DMS153 (cell line): Measurements from ENCODE around the gene KATNB1.
"Not testable (repeated sequence)": the region's sequence is repeated elsewhere in the genome, so short reads cannot be mapped to it uniquely, and the experiment has no call there.

Experiments
- DNase-seq: peaks from one replicate; lab custom pipeline; 2025; lab: John Stamatoyannopoulos, UW

Gene KATNB1

DNA sequence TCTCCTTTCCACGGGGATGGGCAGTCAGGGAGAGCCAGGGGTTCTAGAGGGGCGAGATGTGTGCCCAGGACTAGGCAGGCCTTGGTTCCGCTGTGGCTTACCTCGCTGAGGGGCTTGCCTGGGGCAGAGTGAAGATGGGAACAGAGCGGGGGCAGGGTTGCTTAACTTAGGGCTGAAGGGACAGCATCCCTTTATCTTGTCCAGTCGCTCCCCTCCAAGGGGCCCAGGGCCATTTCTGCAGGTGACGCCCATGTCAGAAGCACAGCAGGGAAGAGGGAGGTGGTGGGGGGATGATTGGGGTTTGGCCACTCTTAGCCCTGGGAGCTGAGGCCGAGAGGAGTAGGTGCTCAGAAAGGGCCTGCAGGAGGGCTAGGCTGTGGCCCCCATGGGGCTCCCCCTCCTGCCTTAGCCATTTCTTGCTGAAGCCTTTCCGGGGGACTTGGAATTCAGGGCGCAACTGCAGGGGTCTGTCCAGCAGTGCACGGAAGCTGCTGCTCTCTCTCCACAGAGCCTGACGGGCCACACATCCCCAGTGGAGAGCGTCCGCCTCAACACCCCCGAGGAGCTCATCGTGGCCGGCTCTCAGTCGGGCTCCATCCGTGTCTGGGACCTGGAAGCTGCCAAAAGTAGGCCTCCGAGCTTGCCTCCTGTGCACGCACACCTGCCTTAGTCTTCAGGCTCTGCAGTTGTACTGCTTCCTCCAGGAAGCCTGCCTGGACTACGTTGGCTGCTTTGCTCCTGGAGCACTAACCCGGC lies 8.5 kb downstream of the KATNB1 start:
- no peak for DNase-seq

DNA sequence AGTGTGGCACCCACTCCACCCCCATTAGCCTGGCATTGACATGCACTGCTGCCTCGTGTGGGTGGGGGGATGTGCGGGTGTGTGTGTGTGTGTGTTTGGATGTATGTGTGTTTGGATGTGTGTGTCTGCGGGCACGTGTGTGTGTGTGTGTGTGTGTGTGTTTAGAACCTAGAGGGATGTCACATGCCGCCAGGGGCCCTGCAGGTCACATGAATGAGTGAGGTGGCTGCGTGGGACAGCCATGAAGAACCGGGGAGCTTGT lies 9.0 kb downstream of the KATNB1 start:
- no peak for DNase-seq

DNA sequence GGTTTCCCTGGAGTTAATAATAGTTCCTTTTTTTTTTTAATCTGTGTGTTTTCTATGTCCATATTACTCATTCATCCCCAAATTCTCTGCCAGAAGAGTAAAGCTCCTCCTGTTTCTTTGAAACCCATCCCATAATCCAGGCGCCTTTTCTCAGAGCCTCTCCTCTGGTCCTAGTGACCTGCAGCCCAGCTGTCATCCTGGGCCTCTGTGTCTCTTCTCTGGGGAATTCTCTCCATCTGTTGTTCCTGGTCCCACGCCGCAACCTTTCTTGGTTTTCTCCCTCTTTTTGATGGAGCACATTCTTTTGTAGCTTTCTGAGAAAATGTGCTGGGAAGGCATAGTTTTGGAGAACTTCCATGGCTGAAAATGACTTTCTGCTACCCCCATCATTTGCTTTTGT lies 10.2 kb downstream of the KATNB1 start:
- DNase-seq: no peak

DNA sequence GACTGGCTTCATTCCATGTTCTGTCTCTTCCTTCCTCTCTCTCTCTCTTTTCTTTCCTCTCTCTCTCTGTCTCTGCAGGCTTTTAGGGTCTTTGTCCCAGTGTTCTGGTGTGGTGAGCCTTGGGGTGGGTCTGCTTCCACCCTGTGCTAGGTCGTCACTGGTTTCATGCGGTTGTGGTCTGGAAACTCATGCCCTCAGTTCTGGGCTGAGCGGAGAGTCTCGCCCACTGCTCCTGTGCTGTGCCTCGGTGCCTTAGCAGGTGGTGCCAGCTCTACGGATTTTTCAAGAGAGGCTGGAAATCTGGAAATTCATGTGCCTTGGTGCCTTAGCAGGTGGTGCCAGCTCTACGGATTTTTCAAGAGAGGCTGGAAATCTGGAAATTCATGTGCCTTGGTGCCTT lies 10.7 kb downstream of the KATNB1 start:
- not testable (repeated sequence) for DNase-seq

DNA sequence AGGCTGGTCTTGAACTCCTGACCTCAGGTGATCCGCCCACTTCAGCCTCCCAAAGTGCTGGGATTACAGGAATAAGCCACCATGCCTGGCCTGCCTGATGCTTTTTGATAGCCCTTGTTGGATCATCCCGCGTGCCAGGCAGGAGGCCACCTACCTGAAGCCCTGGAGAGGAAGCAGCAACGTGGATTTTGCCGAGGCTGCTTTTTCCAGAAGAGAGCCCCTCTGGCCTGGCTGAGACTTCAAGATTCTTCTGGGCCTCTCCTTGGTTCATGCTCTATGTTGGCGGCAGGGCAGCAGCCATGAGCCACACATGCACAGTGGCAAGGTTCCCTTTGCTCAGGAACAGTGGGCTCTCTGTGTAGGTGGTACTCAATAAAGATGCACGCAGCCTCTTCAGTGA lies 11.5 kb downstream of the KATNB1 start:
- DNase-seq: no peak

DNA sequence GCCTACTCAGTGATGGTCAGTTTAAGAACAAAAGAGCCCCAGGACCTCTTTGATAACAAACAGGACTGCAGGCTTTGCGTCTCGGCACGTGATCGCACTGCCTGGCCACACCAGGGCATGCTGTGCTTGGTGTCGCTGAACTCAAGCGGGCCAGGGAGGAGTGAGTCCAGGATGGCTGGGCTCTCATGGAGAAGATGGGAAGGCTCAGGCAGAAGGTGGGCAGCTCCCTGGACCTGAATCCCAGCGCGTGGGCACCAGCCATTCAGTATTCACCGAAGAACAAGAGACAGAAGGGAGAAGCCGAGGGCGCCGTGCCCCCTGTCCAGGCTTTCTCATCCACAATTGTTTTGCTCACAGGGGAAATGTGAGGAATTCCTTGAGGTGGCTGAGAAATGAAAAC lies 11.9 kb downstream of the KATNB1 start:
- DNase-seq: no peak

DNA sequence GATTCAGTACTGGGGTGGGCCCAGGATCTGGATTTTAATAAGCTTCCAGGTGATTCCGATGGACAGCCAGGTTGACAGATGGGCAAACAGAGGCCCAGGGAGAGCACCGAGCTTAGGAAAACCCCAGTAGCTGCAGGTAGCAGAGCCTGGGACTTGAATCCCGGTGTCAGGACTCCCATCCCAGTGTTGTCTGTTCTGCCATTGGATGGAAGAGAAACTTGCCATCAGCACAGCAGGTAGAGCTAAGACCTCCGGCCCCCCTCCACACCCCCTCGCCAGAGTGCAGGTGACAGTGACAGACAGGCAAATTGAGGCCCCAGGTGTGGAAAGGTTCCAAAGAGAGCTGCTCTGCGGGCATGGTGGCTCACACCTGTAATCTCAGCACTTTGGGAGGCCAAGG lies 12.4 kb downstream of the KATNB1 start:
- no peak for DNase-seq

DNA sequence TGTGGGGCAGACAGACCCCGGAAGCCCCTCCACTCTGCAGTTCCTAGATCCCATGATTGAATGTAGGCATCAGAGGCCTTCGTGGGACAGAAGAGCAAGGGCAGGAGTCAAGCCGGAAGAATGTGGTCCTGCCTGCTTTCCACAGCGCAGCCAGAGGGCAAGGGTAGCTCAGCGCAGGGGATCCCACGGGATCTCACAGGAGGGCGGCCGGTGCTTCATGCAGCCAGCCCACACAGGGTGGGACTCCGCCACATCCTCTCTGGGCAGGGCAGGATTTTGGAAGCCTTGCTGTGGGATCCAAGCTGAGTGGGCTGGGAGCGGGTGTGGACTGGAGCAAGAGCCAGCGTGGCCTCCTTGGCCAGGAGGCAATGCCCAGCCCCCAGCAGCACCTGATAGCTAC lies 13.0 kb downstream of the KATNB1 start:
- DNase-seq: no peak

DNA sequence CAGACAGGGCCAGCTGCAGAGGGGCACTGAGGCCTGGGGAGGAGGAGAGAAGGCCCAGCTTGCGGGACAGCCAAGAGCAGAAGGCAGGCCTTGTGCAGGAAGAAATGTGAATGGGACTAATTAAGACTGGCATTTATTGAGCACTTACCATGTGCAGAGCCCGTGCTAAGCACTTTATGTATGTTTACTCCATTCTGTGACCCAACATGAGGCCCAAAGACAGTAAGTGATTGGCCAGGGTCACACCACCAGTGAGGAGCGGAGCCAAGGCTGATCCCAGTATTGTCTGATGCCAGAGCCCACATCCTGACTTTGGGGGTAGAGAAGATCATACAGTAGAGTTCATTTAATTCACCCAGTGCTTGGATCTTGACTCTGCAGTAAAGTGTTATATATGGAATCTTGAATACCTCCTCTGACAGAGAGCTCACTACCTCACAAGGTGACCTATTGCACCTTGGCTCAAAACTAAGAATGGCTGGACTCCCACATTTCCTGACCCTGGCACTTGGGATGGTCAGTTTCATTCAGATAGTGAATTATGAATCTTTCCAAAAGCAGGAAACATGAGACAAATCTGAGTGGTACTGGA lies 13.6 kb downstream of the KATNB1 start:
- DNase-seq: no peak

DNA sequence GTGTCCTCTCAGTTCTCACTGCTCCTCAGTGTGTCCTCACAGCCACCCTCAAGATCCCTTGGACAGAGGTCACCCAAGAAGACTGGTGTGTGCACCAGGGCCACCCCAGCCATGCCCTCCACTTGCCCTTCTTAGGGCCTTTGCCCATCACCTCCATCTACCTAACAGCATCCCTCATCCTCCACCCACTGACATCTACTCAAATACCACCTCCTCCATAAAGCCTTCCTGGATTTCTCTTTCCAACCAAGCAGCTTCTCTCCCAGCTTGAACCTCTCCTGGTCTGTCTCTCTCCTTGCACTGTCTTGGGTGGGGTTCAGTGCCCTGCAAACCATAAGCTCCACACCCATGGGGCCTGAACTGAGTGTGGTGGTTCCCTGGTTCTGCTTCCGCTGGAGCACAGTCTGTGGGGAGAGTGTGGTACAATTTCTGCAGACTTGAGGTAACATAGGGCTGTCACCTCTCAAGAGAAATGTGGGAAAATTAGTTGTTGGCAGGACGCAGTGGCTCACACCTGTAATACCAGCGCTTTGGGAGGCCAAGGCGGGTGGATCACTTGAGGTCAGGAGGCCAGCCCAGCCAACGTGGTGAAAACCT lies 14.4 kb downstream of the KATNB1 start:
- no peak for DNase-seq

DNA sequence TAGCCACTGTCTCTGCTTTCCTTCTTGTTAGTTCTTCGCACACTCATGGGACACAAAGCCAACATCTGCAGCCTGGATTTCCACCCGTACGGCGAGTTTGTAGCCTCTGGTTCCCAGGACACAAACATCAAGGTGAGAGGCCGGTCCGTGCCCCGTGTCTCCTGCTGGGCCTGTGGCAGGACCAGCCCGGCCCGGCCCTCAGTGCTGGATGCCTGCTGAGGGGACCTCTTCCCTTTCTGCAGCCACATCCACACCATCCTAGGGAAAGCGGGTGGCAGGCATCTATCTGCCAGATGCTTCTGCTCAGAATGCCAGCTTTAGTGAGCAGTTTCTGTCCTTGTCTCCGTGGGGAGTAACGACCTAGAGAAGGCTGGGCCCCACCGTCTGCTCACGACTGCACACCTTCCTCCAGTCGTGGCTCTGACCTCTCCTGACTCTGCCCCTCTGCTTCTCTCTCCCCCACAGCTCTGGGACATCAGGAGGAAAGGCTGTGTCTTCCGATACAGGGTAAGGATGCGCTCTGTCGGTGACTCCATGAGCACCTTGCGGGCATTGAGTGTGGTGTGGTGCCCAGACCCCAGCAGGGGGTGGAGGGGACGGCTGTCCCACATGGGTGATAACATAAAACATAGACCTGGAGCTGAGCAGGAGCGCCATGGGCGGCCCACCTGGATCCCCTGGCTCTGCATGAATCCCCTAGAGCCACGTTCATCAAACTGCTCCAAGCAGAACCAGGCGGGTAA lies 15.4 kb downstream of the KATNB1 start:
- no peak for DNase-seq

DNA sequence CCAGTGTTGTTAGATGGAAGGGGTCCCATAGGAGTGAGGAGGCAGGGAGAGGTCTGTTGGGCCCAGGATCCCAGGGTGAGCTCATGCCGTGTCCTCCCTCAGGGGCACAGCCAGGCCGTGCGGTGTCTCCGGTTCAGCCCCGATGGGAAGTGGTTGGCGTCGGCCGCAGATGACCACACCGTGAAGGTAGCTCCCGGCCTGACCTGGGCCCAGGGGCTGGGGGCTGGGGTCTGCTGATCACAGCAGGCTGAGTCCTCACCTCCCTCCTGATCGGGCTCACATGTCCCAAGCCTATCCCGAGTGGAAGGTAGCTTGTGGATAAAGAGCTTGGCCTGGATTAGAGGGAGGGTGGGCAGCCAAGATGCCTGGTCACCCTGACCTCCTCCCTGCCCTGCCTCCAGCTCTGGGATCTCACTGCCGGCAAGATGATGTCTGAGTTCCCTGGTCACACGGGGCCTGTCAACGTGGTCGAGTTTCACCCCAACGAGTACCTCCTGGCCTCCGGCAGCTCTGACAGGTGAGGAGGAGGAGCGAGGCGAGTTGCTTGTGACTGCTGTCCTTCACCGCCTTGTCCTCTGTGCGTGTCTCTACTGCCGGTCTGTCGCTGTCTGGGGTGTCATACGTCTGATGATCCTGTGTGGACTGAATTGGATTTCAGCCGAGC lies 16.1 kb downstream of the KATNB1 start:
- DNase-seq: no peak

DNA sequence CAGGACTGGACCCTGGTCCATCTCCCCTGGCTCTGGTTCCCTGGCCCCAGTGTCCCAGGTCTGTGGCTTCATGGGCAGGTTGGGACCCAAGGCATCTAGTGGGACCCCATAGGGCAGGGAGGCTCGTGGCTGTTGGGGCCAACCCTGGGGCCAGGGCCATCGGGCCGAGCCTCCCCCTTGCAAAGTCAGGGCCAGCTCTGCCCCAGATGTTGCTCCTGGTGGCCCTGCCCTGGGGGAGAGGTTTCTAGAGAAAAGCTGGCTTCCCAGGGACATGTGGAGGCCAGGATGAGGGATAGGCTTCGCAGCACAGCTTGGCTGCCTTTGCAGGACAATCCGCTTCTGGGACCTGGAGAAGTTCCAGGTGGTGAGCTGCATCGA lies 16.6 kb downstream of the KATNB1 start:
- DNase-seq: no peak

DNA sequence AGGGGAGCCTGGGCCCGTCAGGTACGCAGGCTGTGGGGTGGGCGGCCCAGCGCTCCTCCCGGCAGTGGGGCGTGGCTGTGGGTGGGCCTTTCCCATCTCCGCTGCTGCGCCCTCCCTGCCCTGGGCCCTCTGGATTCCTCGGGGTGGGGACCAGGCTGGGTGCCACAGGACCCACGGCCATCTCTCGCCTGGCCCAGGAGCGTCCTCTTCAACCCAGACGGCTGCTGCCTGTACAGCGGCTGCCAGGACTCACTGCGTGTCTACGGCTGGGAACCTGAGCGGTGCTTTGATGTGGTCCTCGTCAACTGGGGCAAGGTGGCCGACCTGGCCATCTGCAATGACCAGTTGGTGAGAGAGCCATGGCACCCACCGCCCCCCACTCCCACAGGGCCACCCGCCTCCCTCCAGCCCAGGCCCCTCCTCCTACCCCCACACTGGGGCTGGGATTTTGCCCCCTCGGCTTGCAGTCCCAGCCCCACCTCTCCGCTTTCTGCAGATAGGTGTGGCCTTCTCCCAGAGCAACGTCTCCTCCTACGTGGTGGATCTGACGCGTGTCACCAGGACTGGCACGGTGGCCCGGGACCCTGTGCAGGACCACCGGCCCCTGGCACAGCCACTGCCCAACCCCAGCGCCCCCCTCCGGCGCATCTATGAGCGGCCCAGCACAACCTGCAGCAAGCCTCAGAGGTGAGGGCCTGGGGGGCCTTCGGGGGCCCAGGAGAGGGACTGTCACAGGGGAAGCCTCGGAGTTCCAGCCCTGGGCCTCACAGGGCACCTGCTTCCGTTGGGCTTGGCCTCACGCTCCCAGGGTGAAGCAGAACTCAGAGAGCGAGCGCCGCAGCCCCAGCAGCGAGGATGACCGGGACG lies 17.2 kb downstream of the KATNB1 start:
- no peak for DNase-seq

DNA sequence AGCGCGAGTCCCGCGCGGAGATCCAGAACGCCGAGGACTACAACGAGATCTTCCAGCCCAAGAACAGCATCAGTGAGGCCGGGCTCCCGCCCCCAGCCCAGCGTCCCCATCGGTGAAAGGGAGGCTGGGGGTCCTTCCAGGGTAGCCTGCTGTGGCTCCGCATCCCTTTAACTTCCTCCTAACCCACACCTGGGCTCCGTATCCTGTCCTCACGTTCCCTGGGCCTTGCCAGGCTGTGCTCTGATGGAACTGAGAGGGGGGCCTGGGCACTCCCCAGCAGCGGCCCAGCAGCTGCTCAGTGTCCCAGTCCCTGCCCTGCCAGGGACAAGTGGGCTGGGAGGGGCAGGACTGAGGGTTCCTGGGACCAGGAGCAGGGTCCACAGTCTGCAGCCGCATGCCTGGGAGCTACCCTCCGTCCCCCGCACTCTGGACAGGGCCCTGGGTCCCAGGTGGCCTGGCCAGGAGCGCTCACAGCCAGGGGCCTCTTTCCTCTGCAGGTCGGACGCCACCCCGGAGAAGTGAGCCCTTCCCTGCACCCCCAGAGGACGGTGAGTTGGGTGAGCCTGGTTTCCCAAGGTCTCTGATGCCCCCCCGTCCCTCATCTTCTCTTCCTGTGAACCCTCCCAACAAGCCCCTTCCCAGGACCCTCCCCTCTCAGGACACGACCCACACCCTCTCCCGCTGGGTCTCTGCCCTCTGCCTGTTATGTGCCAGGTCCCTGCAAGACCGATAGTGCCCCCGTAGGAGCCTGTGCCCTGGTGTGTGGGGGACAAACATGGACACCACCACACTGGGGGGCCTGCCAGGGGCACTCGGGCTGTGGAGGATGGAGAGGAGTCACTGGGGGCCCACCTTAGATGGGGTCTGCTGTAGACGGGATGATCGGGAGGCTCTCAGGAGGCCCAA lies 18.1 kb downstream of the KATNB1 start:
- DNase-seq: no peak

DNA sequence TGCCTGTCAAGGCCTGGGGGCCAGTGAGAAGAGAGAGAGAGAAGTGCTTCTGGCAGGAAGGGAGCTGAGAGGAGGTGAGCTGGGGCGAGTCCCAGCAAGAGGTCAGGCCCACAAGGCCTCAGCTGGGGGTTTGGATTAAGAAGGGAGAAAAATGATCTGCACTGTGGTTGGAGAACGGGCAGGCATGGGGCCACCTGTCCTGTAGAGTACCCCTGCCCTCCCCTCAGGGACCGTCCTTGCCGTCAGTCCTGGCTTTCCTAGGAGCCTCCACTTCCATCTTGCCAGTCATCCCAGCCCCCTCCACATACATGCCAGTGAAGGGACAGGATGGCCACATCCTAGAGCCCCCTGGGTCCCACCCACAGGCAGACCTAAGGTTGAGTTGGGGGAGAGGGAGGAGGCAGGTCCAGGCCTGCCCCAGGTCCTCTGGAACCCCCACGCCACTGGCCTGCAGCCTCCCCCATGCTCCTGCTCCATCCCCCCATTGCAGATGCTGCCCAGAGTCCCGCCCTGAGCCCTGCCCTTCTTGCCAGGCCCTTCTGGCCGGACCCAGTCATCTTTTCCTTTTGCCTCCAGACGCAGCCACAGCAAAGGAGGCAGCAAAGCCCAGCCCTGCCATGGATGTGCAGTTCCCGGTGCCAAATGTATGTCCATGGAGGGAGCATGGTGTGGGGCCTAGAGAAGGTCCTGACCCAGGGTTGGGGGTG lies 18.9 kb downstream of the KATNB1 start:
- no peak for DNase-seq

DNA sequence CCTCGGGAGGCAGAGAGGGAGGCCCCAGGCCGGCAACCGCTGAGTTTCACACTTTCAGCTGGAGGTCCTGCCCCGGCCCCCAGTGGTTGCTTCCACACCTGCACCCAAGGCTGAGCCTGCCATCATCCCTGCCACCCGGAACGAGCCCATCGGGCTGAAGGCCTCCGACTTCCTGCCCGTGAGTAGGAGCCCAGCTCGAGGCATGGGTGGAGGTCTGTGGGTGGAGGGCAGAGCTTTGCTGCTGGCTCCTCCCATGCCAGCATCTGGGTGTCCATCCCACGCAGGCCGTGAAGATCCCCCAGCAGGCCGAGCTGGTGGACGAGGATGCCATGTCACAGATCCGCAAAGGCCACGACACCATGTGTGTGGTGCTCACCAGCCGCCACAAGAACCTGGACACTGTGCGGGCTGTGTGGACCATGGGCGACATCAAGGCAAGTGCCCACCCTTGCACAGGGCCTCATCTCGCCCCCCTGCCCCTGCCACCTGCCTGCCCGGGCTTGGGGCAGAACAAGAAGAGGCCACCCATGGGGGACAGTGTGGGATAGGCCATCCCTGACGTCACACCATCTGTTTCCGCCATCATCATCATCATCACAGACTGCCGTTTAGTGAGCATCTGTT lies 19.6 kb downstream of the KATNB1 start:
- DNase-seq: no peak

DNA sequence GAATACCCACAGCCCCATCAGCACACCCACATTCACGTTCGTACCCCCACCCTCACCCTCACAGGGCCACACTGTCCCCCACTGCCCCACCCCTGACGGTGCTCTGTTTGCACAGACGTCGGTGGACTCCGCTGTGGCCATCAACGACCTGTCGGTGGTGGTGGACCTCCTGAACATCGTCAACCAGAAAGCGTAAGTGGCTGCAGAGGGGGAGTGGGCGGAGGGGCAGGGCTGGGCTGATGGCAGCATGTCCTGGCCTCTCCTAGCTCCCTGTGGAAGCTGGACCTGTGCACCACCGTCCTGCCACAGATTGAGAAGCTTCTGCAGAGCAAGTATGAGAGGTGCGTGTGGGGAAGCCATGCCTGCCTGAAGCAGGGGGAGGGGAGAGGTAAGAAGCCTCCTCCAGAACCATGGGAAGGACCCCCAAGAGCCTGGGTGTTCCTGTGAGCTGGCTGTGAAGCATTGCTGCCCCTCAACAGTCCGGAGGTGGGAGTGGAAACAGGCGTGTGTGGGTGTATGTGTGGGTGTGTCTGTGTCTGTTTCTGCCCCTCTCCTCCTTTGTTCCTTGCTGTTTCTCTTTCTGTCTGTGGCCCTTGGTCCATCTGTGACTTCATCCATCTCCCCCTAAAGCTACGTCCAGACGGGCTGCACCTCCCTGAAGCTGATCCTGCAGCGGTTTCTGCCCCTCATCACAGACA lies 20.3 kb downstream of the KATNB1 start:
- no peak for DNase-seq
